WTC11 (cell line): ENCODE results near the gene BRSK2. TPM values are rescaled to one million over a fixed set of nuclear protein-coding genes. Genes with fewer than 3 reads are reported as not detected.

ENCODE experiments used
- ATAC-seq: fragments of 200-7000 bp; cut with Tn5 transposase; 2 replicates; pipeline ENCODE4 v1.10.0; 2021; ENCODE audit warnings: mild to moderate bottlenecking, moderate library complexity
- CTCF ChIA-PET: fragments of 300-600 bp; sonication (Branson Sonifier 250); formaldehyde crosslinking; loops from one replicate; lab custom pipeline; 2021; ENCODE audit warnings: antibody characterized with exemption; lab: Charles Lee
- POLR2A ChIA-PET: fragments of 350-600 bp; sonication (Branson Sonifier 250); formaldehyde crosslinking; loops from one replicate; lab custom pipeline; 2021; ENCODE audit warnings: antibody characterized with exemption; lab: Charles Lee
- DNase-seq: peaks from one replicate; pipeline ENCODE4 v3.0.0; 2021; ENCODE audit warnings: low spot score
- H3K27ac Mint-ChIP-seq: 2 replicates; pipeline ENCODE4 v1.8.0; 2021; ENCODE audit warnings: mixed read lengths
- H3K27me3 Mint-ChIP-seq: 2 replicates; pipeline ENCODE4 v1.8.0; 2021; ENCODE audit warnings: low read depth, mild to moderate bottlenecking, moderate library complexity, mixed read lengths
- H3K36me3 Mint-ChIP-seq: 2 replicates; pipeline ENCODE4 v1.8.0; 2021; ENCODE audit warnings: mixed read lengths
- H3K4me1 Mint-ChIP-seq: 2 replicates; pipeline ENCODE4 v1.8.0; 2022; ENCODE audit warnings: mixed read lengths
- H3K4me3 Mint-ChIP-seq: 2 replicates; pipeline ENCODE4 v1.8.0; 2021; ENCODE audit warnings: mild to moderate bottlenecking, moderate library complexity, mixed read lengths
- H3K9me3 Mint-ChIP-seq: 2 replicates; pipeline ENCODE4 v1.8.0; 2021; ENCODE audit warnings: mixed read lengths
- ARID4B ChIP-seq: sonication (generic); formaldehyde crosslinking; IDR thresholded peaks from 2 replicates; pipeline ENCODE4 v1.8.0; 2023; ENCODE audit warnings: missing genetic modification reagents, mild to moderate bottlenecking, borderline replicate concordance
- ATF6 ChIP-seq: sonication (generic); formaldehyde crosslinking; IDR thresholded peaks from 2 replicates; pipeline ENCODE4 v1.8.1; 2023; ENCODE audit warnings: mild to moderate bottlenecking, missing genetic modification reagents
- CREM ChIP-seq: sonication (generic); formaldehyde crosslinking; IDR thresholded peaks from 2 replicates; pipeline ENCODE4 v1.8.1; 2022; ENCODE audit warnings: mild to moderate bottlenecking, missing genetic modification reagents, moderate library complexity
- ESRRA ChIP-seq: sonication (generic); formaldehyde crosslinking; IDR thresholded peaks from 2 replicates; pipeline ENCODE4 v1.8.1; 2022; ENCODE audit warnings: mild to moderate bottlenecking, missing genetic modification reagents, borderline replicate concordance
- HMGA2 ChIP-seq: fragments of 250-450 bp; sonication (Bioruptor Pico); IDR thresholded peaks from 2 replicates; pipeline ENCODE4 v1.4.0; 2021; ENCODE audit warnings: mild to moderate bottlenecking, moderate library complexity
- MAX ChIP-seq: sonication (generic); formaldehyde crosslinking; IDR thresholded peaks from 2 replicates; pipeline ENCODE4 v1.8.0; 2022; ENCODE audit warnings: mild to moderate bottlenecking, missing genetic modification reagents
- MLX ChIP-seq: sonication (generic); formaldehyde crosslinking; IDR thresholded peaks from 2 replicates; pipeline ENCODE4 v1.8.1; 2023; ENCODE audit warnings: mild to moderate bottlenecking, missing genetic modification reagents, moderate library complexity
- RORB ChIP-seq: fragments of 250-450 bp; sonication (Bioruptor Pico); IDR thresholded peaks from 2 replicates; pipeline ENCODE4 v1.9.0; 2021; ENCODE audit warnings: mild to moderate bottlenecking
- SOX15 ChIP-seq: fragments of 250-450 bp; sonication (Bioruptor Pico); IDR thresholded peaks from 2 replicates; pipeline ENCODE4 v1.9.0; 2021; ENCODE audit warnings: mild to moderate bottlenecking
- TEAD4 ChIP-seq: sonication (generic); formaldehyde crosslinking; IDR thresholded peaks from 2 replicates; pipeline ENCODE4 v1.8.0; 2022; ENCODE audit warnings: mild to moderate bottlenecking, missing genetic modification reagents
- ZNF532 ChIP-seq: fragments of 250-450 bp; sonication (Bioruptor Pico); IDR thresholded peaks from 2 replicates; pipeline ENCODE4 v1.9.0; 2021; ENCODE audit warnings: mild to moderate bottlenecking, borderline replicate concordance
- ZNF671 ChIP-seq: fragments of 250-450 bp; sonication (Bioruptor Pico); IDR thresholded peaks from 2 replicates; pipeline ENCODE4 v1.8.0; 2021; ENCODE audit warnings: mild to moderate bottlenecking
- total RNA-seq: library from RNA; stranded (reverse); gene quantifications from 3 replicates; pipeline ENCODE4 v1.2.3, GENCODE V29; 2021
- TF ChIP-seq, protein P1 (sequence below): sonication (generic); formaldehyde crosslinking; IDR thresholded peaks from 2 replicates; pipeline ENCODE4 v1.8.1; 2022; ENCODE audit warnings: low read depth, mild to moderate bottlenecking, moderate library complexity, missing genetic modification reagents, borderline replicate concordance

BRSK2 gene
- total RNA-seq, 1 experiment from 2014 or later: 34.5 TPM

GRCh38 chr11:1425006-1425405 lies 35.3 kb downstream of the BRSK2 start:
- no peak overlapping the region for H3K27ac Mint-ChIP-seq
- H3K27me3 Mint-ChIP-seq: no peaks in the 10 kb centered on the region
- no peak overlapping the region for H3K4me3 Mint-ChIP-seq
- H3K36me3 Mint-ChIP-seq: peaks cover 8% of the 10 kb centered on the region
- ChIA-PET POLR2A (no interaction called here), CTCF (interaction anchor here (1.5 kb wide), 1 partner anchor 11 kb away, joined by 6 read pairs; no protein-coding TSS in a partner anchor)
- no peak for DNase-seq
- H3K4me1 Mint-ChIP-seq: no peaks in the 10 kb centered on the region
- ATAC-seq: no peak
- TF ChIP-seq ARID4B: no peak
- H3K9me3 Mint-ChIP-seq: peaks cover 10% of the 10 kb centered on the region

DNA sequence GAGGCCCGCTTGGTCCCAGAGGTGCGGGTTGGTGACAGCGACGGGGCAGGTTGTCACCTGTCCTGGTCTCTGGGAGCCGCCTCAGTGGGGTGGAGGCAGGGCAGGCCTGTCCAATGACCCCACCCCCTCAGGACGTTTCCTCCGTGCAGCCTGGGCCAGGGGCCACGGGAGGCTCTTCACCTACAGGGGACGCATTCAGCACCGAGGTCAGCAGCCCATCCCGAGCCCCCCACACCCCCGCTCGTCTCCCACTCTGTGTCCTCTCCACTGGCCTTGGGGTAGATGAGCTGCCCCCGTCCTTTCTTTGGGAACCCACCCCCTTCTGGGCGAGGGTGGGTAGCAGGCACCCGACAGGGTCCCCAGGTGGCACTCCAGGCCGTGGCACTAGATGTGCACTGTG lies 35.7 kb downstream of the BRSK2 start:
- no peak overlapping the region for H3K4me3 Mint-ChIP-seq
- no peak for TF ChIP-seq SOX15 (CRISPR knock-in tag)
- no peak for TF ChIP-seq HMGA2 (CRISPR knock-in tag)
- TF ChIP-seq, protein P1, sequence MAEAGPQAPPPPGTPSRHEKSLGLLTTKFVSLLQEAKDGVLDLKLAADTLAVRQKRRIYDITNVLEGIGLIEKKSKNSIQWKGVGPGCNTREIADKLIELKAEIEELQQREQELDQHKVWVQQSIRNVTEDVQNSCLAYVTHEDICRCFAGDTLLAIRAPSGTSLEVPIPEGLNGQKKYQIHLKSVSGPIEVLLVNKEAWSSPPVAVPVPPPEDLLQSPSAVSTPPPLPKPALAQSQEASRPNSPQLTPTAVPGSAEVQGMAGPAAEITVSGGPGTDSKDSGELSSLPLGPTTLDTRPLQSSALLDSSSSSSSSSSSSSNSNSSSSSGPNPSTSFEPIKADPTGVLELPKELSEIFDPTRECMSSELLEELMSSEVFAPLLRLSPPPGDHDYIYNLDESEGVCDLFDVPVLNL (CRISPR knock-in tag): no peak
- no peak for TF ChIP-seq MLX (CRISPR knock-in tag)
- TF ChIP-seq ZNF671 (CRISPR knock-in tag): no peak
- no peak for TF ChIP-seq TEAD4 (CRISPR knock-in tag)
- no peak for TF ChIP-seq RORB (CRISPR knock-in tag)
- TF ChIP-seq MAX (CRISPR knock-in tag): no peak
- no peak for TF ChIP-seq ZNF532
- TF ChIP-seq ESRRA (CRISPR knock-in tag): no peak
- TF ChIP-seq CREM (CRISPR knock-in tag): no peak
- TF ChIP-seq ATF6 (CRISPR knock-in tag): no peak
- TF ChIP-seq, all 79 proteins: peak for 0
- no peak overlapping the region for H3K27ac Mint-ChIP-seq

More for the DNA sequence above, 35.7 kb downstream of the BRSK2 start:
- no peaks in the 10 kb centered on the region for H3K4me1 Mint-ChIP-seq
- ChIA-PET POLR2A (no interaction called here), CTCF (interaction anchor here (1.5 kb wide), 1 partner anchor 10 kb away, joined by 6 read pairs; no protein-coding TSS in a partner anchor)
- peaks cover 8% of the 10 kb centered on the region for H3K36me3 Mint-ChIP-seq
- ATAC-seq (no peak), DNase-seq (no peak)
- H3K9me3 Mint-ChIP-seq: peaks cover 10% of the 10 kb centered on the region
- H3K27me3 Mint-ChIP-seq: no peaks in the 10 kb centered on the region
